ENCODE measurements around the gene PDCD1. TPM values are rescaled to one million over a fixed set of nuclear protein-coding genes. Genes with fewer than 3 reads are reported as not detected.

Gene PDCD1
- total RNA-seq, 1 donor from 2014 or later = not detected

DNA sequence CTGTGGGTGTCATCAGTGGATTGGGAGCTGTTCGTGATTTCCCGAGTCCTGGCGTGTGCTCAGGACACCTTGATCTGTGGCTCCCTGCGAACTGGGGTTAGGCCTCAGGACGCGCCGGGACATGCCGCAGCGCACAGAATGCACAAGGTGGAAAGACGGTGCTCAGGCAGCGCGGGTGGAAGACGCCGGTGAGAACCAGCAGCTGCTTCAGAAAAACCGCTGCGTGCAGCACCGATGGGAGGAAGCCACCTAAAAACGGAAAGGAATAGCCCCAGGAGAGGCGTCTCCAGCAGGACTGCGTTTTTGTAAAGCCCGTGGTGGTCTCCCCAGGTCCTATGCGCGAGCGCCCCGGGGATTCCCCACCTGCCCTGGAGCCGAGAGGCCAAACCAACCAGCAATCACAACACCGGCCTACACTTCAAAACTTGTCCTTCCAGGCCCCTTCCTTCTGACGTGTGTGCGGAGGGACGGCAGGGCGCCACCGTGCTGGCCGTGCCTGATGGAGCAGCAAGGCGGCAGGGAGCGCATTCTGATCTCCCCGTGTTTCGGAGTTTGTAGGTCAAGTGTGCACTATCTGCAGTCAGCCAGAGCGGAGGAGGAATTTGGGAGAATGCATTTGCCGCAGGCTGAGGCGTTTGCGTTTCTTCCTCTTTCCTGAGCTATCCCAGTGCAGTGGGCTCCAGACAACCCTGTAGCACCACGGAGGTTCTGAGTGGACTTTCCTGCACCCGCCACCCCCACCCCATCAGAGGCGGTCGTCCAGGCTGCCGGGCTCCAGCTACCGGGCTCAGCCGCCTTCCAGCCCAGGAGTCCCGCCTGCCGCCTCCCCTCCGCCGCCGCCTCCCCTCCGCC, 43.0 kb upstream of the PDCD1 start:
- peak; percentile 78 for DNase-seq (ENCODE audit: low spot score)
- Mint-ChIP-seq H3K4me3 (ENCODE audit: unreplicated experiment) (no peak overlapping the region), H3K36me3 (ENCODE audit: low read depth) (no peaks in the 10 kb centered on the region), H3K27me3 (ENCODE audit: low read depth) (no peaks in the 10 kb centered on the region), H3K27ac (ENCODE audit: unreplicated experiment) (no peak overlapping the region), H3K4me1 (ENCODE audit: low read depth) (peaks cover 20% of the 10 kb centered on the region), H3K9me3 (ENCODE audit: low read depth) (no peaks in the 10 kb centered on the region)
- TF ChIP-seq, protein P1, sequence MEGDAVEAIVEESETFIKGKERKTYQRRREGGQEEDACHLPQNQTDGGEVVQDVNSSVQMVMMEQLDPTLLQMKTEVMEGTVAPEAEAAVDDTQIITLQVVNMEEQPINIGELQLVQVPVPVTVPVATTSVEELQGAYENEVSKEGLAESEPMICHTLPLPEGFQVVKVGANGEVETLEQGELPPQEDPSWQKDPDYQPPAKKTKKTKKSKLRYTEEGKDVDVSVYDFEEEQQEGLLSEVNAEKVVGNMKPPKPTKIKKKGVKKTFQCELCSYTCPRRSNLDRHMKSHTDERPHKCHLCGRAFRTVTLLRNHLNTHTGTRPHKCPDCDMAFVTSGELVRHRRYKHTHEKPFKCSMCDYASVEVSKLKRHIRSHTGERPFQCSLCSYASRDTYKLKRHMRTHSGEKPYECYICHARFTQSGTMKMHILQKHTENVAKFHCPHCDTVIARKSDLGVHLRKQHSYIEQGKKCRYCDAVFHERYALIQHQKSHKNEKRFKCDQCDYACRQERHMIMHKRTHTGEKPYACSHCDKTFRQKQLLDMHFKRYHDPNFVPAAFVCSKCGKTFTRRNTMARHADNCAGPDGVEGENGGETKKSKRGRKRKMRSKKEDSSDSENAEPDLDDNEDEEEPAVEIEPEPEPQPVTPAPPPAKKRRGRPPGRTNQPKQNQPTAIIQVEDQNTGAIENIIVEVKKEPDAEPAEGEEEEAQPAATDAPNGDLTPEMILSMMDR (IDR thresholded peaks at IDR 0.05) = no peak

DNA sequence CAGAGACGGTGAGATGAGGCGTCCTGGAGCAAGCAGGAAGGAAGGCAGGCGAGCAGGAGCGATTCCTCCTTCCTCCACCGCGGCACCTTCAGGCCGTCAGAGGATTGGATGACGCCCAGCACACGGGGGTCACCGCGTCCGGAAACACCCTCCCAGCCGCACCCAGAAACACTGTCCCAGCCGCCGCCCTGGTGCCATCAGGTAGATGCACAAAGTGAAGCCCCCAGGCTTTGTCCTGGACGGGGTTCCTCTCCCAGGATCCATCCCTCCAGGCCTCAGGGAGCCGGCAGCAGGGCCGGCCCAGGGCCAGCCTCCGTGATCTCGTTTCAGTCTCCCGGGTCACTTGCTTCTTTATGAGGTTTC, 42.3 kb upstream of the PDCD1 start:
- Mint-ChIP-seq H3K36me3 (ENCODE audit: low read depth) (no peaks in the 10 kb centered on the region), H3K4me3 (ENCODE audit: unreplicated experiment) (no peak overlapping the region), H3K27ac (ENCODE audit: unreplicated experiment) (no peak overlapping the region), H3K27me3 (ENCODE audit: low read depth) (no peaks in the 10 kb centered on the region), H3K4me1 (ENCODE audit: low read depth) (peaks cover 24% of the 10 kb centered on the region), H3K9me3 (ENCODE audit: low read depth) (no peaks in the 10 kb centered on the region)
- DNase-seq (ENCODE audit: low spot score) = peak; percentile 84
- TF ChIP-seq, protein P1 (IDR thresholded peaks at IDR 0.05) = no peak

DNA sequence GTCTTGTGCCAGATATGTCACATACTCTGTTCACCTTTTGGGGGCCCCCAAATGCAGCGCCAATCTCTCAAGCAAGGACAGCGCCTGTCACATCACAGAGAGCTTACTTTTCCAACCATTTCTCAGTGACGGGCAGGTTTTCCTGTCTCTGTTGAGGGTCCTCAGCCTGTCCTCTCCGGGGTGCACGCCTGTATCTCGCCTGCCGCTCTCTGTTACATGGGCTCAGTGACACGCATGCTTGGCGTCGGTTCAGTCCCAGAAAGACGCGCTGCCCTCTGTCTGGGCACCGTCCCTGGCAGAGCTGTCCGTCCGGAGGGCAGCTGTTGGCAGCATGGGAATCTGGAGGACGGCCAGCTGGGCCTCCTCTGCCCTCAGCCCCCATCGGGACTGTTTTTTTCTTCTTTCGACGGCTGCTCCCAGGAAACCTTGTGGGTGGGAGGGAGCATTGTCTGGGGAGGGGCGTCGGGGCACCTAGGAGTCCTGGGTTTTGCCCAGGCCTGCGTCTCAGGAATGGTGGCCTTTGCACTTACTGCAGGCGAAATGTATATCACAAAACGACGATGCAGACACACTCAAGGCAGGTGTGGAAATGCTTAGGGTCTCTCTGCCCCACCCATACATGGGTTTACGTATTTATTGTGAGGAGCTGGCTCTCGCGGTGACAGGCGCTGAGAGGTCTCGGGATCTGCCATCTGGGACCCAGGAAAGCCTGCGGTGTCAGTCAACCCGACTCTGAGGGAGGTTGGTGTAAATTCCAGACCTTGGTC, 41.7 kb upstream of the PDCD1 start:
- peak; percentile 78 for DNase-seq (ENCODE audit: low spot score)
- Mint-ChIP-seq H3K4me1 (ENCODE audit: low read depth) (peaks cover 24% of the 10 kb centered on the region), H3K27ac (ENCODE audit: unreplicated experiment) (no peak overlapping the region), H3K27me3 (ENCODE audit: low read depth) (no peaks in the 10 kb centered on the region), H3K4me3 (ENCODE audit: unreplicated experiment) (no peak overlapping the region), H3K9me3 (ENCODE audit: low read depth) (no peaks in the 10 kb centered on the region), H3K36me3 (ENCODE audit: low read depth) (no peaks in the 10 kb centered on the region)
- TF ChIP-seq, protein P1 (IDR thresholded peaks at IDR 0.05) = no peak

DNA sequence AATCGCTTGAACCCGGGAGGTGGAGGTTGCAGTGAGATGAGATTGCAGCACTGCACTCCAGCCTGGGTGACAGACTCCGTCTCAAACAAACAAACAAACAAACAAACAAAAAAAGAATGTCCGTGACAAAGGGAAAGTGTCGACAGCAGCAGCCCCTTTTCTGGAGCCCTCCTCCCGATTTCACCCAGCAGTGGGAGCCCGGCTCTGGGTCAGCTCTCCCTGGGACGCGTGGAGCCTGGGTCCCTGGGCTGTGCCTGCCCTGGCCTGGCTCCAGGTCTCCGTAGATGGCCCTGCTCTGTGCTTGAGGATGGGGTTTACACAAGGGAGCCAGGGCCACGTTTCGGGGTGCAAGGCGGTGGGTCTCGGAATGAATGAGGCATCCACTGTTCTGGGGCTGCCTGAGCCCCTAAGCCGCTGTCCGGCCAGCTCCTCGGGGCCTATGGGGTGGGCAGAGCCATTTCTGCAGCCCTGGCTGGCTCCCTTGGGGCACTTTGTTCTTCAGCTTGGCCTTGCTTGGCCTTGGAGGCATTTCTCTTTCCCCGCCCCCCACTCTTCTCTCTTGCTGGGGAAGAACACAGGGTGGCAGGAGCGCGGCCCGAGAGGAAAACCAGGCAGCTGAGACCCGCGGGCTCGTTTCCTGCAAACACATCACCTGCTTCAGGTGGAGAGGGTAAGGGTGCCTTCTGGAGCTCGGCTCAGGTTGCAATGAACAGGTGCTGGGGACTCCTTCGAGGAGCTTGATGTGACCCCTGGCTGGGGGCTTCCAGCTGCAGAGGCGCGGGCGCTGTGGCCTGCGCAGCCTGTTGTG, 40.0 kb upstream of the PDCD1 start:
- no peaks in the 10 kb centered on the region for H3K27me3 Mint-ChIP-seq (ENCODE audit: low read depth)
- no peaks in the 10 kb centered on the region for H3K36me3 Mint-ChIP-seq (ENCODE audit: low read depth)
- no peak overlapping the region for H3K27ac Mint-ChIP-seq (ENCODE audit: unreplicated experiment)
- H3K4me3 Mint-ChIP-seq (ENCODE audit: unreplicated experiment) = no peak overlapping the region
- no peaks in the 10 kb centered on the region for H3K9me3 Mint-ChIP-seq (ENCODE audit: low read depth)
- peaks cover 24% of the 10 kb centered on the region for H3K4me1 Mint-ChIP-seq (ENCODE audit: low read depth)
- TF ChIP-seq, protein P1 (IDR thresholded peaks at IDR 0.05) = no peak
- DNase-seq (ENCODE audit: low spot score) = no peak

Measured in chondrocyte (in vitro differentiated cells).